Ishikawa (cell line): ENCODE measurements around the gene HECTD4.

Experiments
- CEBPB ChIP-seq: IDR thresholded peaks from 2 replicates; pipeline ENCODE4 v1.6.1; 2012
- CREB1 ChIP-seq: IDR thresholded peaks from 2 replicates; pipeline ENCODE4 v1.6.1; 2012; ENCODE audit warnings: low read depth
- EGR1 ChIP-seq: IDR thresholded peaks from 2 replicates; pipeline ENCODE4 v1.6.1; 2012
- EP300 ChIP-seq: IDR thresholded peaks from 2 replicates; pipeline ENCODE4 v1.6.1; 2012; ENCODE audit warnings: borderline replicate concordance
- FOXM1 ChIP-seq: IDR thresholded peaks from 2 replicates; pipeline ENCODE4 v1.6.1; 2012; ENCODE audit warnings: low read depth, borderline replicate concordance
- NFIC ChIP-seq: IDR thresholded peaks from 2 replicates; pipeline ENCODE4 v1.6.1; 2012
- RAD21 ChIP-seq: IDR thresholded peaks from 2 replicates; pipeline ENCODE4 v1.6.1; 2012; ENCODE audit warnings: low read depth
- TAF1 ChIP-seq: IDR thresholded peaks from 2 replicates; pipeline ENCODE4 v1.6.1; 2012; ENCODE audit warnings: low read depth, mild to moderate bottlenecking
- TCF12 ChIP-seq: IDR thresholded peaks from 2 replicates; pipeline ENCODE4 v1.6.1; 2012; ENCODE audit warnings: low read depth
- TEAD4 ChIP-seq: IDR thresholded peaks from 2 replicates; pipeline ENCODE4 v1.6.1; 2012
- YY1 ChIP-seq: IDR thresholded peaks from 2 replicates; pipeline ENCODE4 v1.6.1; 2012; ENCODE audit warnings: low read depth
- ZBTB7A ChIP-seq: IDR thresholded peaks from 2 replicates; pipeline ENCODE4 v1.6.1; 2012; ENCODE audit warnings: low read depth
- TF ChIP-seq, protein P1 (sequence below): IDR thresholded peaks from 2 replicates; pipeline ENCODE4 v1.6.1; 2012
- TF ChIP-seq, protein P2 (sequence below): IDR thresholded peaks from 2 replicates; pipeline ENCODE4 v1.6.1; 2012
- TF ChIP-seq, protein P3 (sequence below): IDR thresholded peaks from 2 replicates; pipeline ENCODE4 v1.6.1; 2012; ENCODE audit warnings: low read depth, mild to moderate bottlenecking

The HECTD4 gene

DNA sequence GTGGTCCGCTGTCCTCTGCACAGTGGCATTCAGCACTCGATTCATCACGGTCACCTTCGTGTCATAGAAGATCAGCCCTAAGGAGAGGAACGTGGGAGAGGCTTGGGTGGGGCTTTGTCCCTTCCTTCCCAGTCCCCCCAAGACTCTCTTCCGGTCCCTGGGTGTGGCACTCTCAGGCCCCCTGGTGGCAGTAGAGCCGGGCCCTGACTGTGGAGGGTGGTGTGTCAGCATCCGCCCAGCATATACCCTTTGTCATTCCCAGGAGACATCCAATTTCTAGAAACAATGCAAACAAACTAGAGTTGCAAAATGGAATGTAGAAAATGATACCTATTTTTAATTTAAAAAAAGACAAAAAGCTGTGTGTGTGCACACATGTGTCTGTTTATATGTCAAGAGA, 211.9 kb downstream of the HECTD4 start:
- peak; percentile 49 for TF ChIP-seq RAD21
- no peak for TF ChIP-seq NFIC

DNA sequence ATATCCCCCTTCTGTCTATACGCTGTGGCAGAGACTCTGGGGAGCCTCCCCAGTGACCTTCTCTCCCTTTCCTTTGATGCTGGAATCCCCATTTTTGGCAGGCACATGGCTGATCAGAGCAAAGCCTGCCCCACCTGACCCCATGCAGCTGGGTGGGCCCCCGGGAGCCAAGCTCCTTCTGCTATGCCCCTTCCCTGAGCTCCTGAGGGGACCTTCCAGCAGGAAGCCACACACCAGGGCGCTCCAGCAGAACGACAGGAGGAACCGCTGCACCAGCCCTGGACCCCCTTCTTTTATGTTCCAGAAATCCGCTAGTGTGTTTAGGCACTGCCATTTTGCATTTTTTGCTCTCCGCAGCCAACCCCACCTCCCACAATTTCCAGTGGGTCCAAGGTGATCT, 212.3 kb downstream of the HECTD4 start:
- TF ChIP-seq ZBTB7A (no peak), RAD21 (no peak)

DNA sequence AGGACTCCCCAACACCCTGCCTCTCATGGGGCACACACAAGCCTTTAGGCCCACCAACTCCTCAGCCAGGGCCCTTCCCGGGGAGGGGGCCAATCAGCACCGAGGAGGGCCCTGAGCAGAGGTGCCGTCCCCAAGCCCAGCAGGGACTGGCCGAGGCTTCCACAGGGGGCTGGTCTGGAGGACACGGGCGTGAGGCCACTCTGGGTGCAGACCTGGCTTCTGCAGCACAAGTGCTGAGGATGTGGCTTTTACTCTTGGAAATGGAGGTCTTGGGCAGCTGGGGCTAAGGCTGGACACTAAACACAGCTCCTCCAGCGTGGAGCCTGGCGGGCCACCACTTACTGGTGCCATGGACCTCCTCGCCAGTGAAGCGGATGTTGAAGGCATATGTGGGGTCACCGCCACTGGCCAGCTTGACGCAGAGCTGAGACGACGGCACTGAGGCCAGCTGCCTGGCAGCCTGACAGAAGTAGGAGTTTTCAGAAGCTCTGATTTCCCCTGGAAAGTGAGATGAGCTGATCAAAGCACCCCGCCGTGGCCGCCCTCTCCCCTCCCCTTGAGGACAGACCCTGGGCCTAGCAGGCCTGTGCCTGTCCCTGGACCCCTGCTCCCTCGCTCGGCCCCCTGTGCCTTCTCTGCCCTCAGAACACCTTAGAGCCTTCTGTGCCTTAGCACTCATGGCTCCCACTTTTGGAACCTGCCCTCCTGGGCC, 212.9 kb downstream of the HECTD4 start:
- no peak for TF ChIP-seq ZBTB7A
- TF ChIP-seq, protein P1, sequence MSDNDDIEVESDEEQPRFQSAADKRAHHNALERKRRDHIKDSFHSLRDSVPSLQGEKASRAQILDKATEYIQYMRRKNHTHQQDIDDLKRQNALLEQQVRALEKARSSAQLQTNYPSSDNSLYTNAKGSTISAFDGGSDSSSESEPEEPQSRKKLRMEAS, result no peak
- TF ChIP-seq FOXM1, result no peak
- no peak for TF ChIP-seq EP300
- no peak for TF ChIP-seq CEBPB
- no peak for TF ChIP-seq TAF1
- TF ChIP-seq, protein P2, sequence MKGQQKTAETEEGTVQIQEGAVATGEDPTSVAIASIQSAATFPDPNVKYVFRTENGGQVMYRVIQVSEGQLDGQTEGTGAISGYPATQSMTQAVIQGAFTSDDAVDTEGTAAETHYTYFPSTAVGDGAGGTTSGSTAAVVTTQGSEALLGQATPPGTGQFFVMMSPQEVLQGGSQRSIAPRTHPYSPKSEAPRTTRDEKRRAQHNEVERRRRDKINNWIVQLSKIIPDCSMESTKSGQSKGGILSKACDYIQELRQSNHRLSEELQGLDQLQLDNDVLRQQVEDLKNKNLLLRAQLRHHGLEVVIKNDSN, result no peak
- TF ChIP-seq, protein P3, sequence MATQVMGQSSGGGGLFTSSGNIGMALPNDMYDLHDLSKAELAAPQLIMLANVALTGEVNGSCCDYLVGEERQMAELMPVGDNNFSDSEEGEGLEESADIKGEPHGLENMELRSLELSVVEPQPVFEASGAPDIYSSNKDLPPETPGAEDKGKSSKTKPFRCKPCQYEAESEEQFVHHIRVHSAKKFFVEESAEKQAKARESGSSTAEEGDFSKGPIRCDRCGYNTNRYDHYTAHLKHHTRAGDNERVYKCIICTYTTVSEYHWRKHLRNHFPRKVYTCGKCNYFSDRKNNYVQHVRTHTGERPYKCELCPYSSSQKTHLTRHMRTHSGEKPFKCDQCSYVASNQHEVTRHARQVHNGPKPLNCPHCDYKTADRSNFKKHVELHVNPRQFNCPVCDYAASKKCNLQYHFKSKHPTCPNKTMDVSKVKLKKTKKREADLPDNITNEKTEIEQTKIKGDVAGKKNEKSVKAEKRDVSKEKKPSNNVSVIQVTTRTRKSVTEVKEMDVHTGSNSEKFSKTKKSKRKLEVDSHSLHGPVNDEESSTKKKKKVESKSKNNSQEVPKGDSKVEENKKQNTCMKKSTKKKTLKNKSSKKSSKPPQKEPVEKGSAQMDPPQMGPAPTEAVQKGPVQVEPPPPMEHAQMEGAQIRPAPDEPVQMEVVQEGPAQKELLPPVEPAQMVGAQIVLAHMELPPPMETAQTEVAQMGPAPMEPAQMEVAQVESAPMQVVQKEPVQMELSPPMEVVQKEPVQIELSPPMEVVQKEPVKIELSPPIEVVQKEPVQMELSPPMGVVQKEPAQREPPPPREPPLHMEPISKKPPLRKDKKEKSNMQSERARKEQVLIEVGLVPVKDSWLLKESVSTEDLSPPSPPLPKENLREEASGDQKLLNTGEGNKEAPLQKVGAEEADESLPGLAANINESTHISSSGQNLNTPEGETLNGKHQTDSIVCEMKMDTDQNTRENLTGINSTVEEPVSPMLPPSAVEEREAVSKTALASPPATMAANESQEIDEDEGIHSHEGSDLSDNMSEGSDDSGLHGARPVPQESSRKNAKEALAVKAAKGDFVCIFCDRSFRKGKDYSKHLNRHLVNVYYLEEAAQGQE, result no peak
- TF ChIP-seq NFIC, result no peak
- no peak for TF ChIP-seq EGR1

DNA sequence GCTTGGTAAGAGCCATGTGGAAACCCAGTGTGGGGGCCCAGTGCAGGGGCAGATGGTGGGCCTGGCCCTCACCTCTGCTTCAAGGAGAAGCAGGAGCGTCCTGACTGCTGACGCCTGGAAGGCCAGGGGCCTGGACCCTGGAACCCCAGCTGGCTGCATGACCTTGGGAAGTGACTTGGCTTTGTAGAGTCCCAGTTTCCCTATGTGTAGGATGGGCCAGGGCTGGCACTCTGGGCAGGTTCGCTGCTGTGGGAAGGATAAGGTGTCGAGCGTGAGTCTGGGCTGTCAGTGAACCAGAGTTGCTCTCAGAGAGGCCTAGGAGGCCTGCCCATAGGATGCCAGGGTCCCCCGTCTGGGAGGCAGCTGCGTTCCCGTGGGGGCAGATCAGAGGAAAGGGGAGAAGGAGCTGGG, 213.7 kb downstream of the HECTD4 start:
- TF ChIP-seq TEAD4 (no peak), YY1 (no peak), CREB1 (no peak), TCF12 (no peak), ZBTB7A (no peak), NFIC (no peak), EP300 (no peak), FOXM1 (no peak), CEBPB (no peak), RAD21 (no peak), TAF1 (no peak), EGR1 (no peak)
- TF ChIP-seq, protein P2, result no peak
- TF ChIP-seq, protein P3, result no peak
- TF ChIP-seq, protein P1, result no peak

DNA sequence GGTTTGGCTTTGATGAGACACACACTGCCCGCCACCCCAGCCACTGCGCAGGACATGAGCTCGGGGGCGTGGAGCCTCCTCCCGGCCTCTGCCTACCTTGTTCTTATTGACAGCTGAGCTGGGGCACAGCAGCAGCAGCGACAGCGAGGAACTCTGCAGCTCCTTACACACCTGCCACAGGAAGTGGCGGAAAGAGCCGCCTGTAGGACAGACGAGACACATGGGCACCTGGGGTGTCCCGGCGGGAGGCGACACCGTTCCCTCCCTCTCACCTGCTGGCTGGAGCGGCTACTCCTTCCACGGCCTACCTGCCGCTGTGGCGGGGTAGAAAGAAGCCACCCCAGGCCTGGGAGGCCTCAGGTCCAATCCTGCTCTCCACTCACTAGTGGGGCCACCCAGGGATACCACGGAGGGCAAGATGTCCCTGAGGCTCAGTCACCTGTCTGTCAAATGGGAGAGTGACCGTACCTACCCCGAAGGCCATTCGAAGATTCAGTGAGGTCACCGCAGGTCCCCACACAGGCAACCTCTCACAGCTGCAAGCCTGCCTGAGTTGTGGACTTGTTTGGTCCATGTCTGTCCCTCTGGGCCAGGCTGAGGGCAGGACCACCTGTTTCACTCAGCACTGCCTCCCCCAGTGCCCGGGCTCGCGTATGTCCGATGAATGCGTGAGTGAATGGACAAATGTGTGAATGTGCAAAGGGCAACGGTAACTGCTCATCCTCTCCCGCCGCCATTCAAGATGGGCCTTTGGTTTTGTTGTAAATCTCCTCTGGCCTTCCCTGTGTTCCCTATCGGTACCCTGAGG, 214.3 kb downstream of the HECTD4 start:
- no peak for TF ChIP-seq TEAD4

DNA sequence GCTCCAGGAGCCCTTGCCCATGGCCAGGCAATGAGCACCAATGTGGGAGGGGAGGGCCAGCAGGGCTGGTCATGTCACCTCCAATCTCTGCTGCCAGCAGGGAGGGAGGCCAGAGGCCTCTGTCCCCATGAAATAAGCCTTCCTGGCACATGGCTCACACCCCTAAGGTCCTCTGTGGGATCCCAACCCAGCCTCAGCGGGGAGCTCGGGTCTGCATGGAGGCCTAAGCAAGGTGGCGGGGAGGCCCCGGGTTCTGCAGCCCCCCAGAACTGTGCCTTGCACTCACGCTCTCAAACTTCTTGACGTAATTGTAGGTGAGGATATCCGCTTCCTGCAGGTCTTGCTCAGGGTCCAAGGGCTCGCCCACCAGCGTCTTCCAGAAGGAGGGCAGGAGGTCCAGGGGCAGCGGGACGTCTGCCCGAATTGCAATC, 215.2 kb downstream of the HECTD4 start:
- TF ChIP-seq TCF12 (no peak), EGR1 (no peak), TAF1 (no peak), FOXM1 (no peak), CREB1 (no peak), RAD21 (no peak), YY1 (no peak), CEBPB (no peak)
- TF ChIP-seq, protein P3, result no peak
- TF ChIP-seq, protein P1, result no peak
- TF ChIP-seq, protein P2, result no peak
